Keratinocyte (primary cell): ENCODE measurements around the gene SUMO4. TPM values are rescaled to one million over a fixed set of nuclear protein-coding genes. Genes with fewer than 3 reads are reported as not detected.

Experiments
- DNase-seq: peaks from one replicate; pipeline ENCODE4 v3.0.0-alpha.2; 2011; ENCODE audit warnings: low read depth, missing footprints, low spot score
- FAIRE-seq: peaks from 2 replicates; lab custom pipeline; 2011; peaks lifted over from hg19 to GRCh38; lab: Jason Lieb, UNC
- H2AFZ ChIP-seq: 2 replicates; pipeline ENCODE4 v1.6.0; 2012; ENCODE audit warnings: low read length, control low read depth, inconsistent platforms; ENCODE audit not compliant: control insufficient read depth
- H3K27ac ChIP-seq: 2 replicates; pipeline ENCODE4 v1.5.1; 2011; ENCODE audit warnings: low read length; ENCODE audit not compliant: control insufficient read depth, insufficient read depth
- H3K27me3 ChIP-seq: 3 replicates; pipeline ENCODE4 v1.6.0; 2011; ENCODE audit warnings: low read length; ENCODE audit not compliant: control insufficient read depth, insufficient read depth; ENCODE audit errors: extremely low read depth
- H3K36me3 ChIP-seq, 2 experiments: 2 replicates in 1 of 2; 3 replicates in 1 of 2; pipeline ENCODE4 v1.5.1; 2011; ENCODE audit warnings: low read length in 2 of 2, mild to moderate bottlenecking in 1 of 2; ENCODE audit not compliant: control insufficient read depth in 2 of 2, insufficient read depth in 2 of 2; ENCODE audit errors: extremely low read depth in 1 of 2
- H3K4me1 ChIP-seq: 3 replicates; pipeline ENCODE4 v1.5.1; 2011; ENCODE audit warnings: low read length; ENCODE audit not compliant: control insufficient read depth, insufficient read depth; ENCODE audit errors: extremely low read depth
- H3K4me2 ChIP-seq: 3 replicates; pipeline ENCODE4 v1.6.0; 2011; ENCODE audit warnings: low read depth, low read length; ENCODE audit not compliant: control insufficient read depth, insufficient read depth; ENCODE audit errors: extremely low read depth
- H3K4me3 ChIP-seq, 3 experiments: fragments of 200-600 bp in 1 of 3; sonication (generic) in 1 of 3; 2 replicates in 2 of 3; 3 replicates in 1 of 3; pipeline ENCODE4 v1.5.1; 2011 to 2016; ENCODE audit warnings: low read length in 3 of 3, mild to moderate bottlenecking in 3 of 3, control low read depth in 2 of 3, inconsistent platforms in 1 of 3, low read depth in 1 of 3, mixed read lengths in 1 of 3, mixed run types in 1 of 3, moderate library complexity in 1 of 3; ENCODE audit not compliant: control insufficient read depth in 2 of 3, insufficient read depth in 2 of 3; ENCODE audit errors: extremely low read depth in 1 of 3
- H3K79me2 ChIP-seq: 2 replicates; pipeline ENCODE4 v1.6.0; 2012; ENCODE audit warnings: low read length; ENCODE audit not compliant: control insufficient read depth, insufficient read depth
- H3K9ac ChIP-seq: 3 replicates; pipeline ENCODE4 v1.6.0; 2011; ENCODE audit warnings: low read length; ENCODE audit not compliant: control insufficient read depth, insufficient read depth; ENCODE audit errors: extremely low read depth
- H3K9me1 ChIP-seq: 3 replicates; pipeline ENCODE4 v1.6.0; 2011; ENCODE audit warnings: low read length; ENCODE audit not compliant: control insufficient read depth, insufficient read depth; ENCODE audit errors: extremely low read depth
- H3K9me3 ChIP-seq: 2 replicates; pipeline ENCODE4 v1.5.1; 2012; ENCODE audit warnings: low read depth, low read length; ENCODE audit not compliant: control insufficient read depth
- H4K20me1 ChIP-seq: 3 replicates; pipeline ENCODE4 v1.6.0; 2011; ENCODE audit warnings: low read length; ENCODE audit not compliant: control insufficient read depth, insufficient read depth; ENCODE audit errors: extremely low read depth
- EZH2 ChIP-seq: IDR thresholded peaks from one replicate; pipeline ENCODE4 v1.6.1; 2012; ENCODE audit warnings: inconsistent platforms, mild to moderate bottlenecking, low read length, moderate library complexity
- dilution Hi-C: fragments of 300-500 bp; cut with MboI; formaldehyde crosslinking; loops from one replicate; pipeline ENCODE4 v1.7.0; 2020; ENCODE audit warnings: low sequenced_read_pairs; ENCODE audit not compliant: extremely low pct_ligation_motif_present
- polyA plus RNA-seq, 5 experiments: library from polyadenylated mRNA; depleted of rRNA in 3 of 5; stranded (reverse) in 3 of 5; stranded (forward) in 1 of 5; unstranded in 1 of 5; fragments of >200 nt; gene quantifications; 1 replicate in 1 of 5; 2 replicates in 3 of 5; 3 replicates in 1 of 5; pipeline versions ENCODE4 v1.2.1 to v1.2.3, GENCODE V29; 2011 to 2012; ENCODE audit warnings: missing spikeins in 2 of 5, low read depth in 1 of 5, low replicate concordance in 1 of 5
- TF ChIP-seq, protein P1 (sequence below), 3 experiments: IDR thresholded peaks in 1 of 3; conservative IDR thresholded peaks in 1 of 3; optimal IDR thresholded peaks in 1 of 3; 2 replicates in 2 of 3; 3 replicates in 1 of 3; pipeline versions ENCODE3 to v1.5.1; 2011; ENCODE audit warnings: low read length in 3 of 3, mild to moderate bottlenecking in 3 of 3, moderate library complexity in 2 of 3, control low read depth in 1 of 3, inconsistent platforms in 1 of 3; ENCODE audit not compliant: insufficient read depth in 2 of 3; ENCODE audit errors: extremely low read depth in 1 of 3

SUMO4 gene
- polyA plus RNA-seq, 1 donor (not counting 4 experiments of a cell fraction or from before 2014, with no cell fraction given) = 0.09 TPM

DNA sequence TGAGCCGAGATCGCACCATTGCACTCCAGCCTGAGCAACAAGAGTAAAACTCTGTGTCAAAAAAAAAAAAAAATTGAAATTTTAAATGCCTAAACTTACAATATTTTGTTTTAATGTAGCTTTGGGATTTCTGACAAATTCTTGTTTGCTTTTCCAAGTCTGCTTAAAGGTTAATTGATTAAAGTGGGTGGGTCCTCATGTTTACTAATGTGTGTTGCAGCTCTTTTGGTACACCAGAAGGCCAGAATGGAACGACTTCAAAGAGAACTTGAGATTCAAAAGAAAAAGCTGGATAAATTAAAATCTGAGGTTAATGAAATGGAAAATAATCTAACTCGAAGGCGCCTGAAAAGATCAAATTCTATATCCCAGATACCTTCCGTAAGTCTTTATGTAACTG is 2.7 kb upstream of the SUMO4 start:
- DNase-seq (no peak), FAIRE-seq (no peak)
- dilution Hi-C loops = no loop called here
- Histone ChIP-seq H3K4me1 (no peaks in the 10 kb centered on the region), H3K27ac (no peak overlapping the region), H3K9ac (no peak overlapping the region), H3K9me3 (no peaks in the 10 kb centered on the region), H3K4me3 (no peak overlapping the region), H4K20me1 (no peaks in the 10 kb centered on the region), H2AFZ (no peak overlapping the region), H3K9me1 (no peaks in the 10 kb centered on the region), H3K36me3 (peaks cover 5 to 6% of the 10 kb centered on the region in 2 experiments), H3K4me2 (no peak overlapping the region), H3K79me2 (peaks cover 18% of the 10 kb centered on the region), H3K27me3 (no peaks in the 10 kb centered on the region)
- TF ChIP-seq, protein P1, sequence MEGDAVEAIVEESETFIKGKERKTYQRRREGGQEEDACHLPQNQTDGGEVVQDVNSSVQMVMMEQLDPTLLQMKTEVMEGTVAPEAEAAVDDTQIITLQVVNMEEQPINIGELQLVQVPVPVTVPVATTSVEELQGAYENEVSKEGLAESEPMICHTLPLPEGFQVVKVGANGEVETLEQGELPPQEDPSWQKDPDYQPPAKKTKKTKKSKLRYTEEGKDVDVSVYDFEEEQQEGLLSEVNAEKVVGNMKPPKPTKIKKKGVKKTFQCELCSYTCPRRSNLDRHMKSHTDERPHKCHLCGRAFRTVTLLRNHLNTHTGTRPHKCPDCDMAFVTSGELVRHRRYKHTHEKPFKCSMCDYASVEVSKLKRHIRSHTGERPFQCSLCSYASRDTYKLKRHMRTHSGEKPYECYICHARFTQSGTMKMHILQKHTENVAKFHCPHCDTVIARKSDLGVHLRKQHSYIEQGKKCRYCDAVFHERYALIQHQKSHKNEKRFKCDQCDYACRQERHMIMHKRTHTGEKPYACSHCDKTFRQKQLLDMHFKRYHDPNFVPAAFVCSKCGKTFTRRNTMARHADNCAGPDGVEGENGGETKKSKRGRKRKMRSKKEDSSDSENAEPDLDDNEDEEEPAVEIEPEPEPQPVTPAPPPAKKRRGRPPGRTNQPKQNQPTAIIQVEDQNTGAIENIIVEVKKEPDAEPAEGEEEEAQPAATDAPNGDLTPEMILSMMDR (optimal IDR thresholded peaks at IDR 0.05 in 1 of 3, IDR thresholded peaks at IDR 0.05 in 1 of 3, conservative IDR thresholded peaks at IDR 0.05 in 1 of 3; ENCODE audit: extremely low read depth in 1 of 3, insufficient read depth in 2 of 3, low read length in 3 of 3) = no peak
- TF ChIP-seq EZH2 = no peak

DNA sequence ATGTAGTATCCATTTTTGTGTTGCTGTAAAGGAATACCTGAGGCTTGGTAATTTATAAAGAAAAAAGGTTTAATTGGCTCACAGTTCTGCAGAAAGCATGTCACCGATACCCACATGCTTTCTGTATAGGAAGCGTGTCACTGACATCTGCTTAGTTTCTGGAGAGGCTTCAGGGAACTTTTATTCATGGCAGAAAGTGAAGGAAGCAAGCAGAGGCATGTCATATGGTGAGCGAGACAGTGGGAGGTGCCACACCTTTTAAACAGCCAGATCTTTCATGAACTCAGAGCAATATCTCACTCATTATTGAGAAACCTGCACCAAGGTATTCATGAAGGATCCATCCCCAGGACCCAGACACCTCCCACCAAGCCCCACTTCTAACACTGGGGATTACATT is 3.5 kb downstream of the SUMO4 start:
- Histone ChIP-seq H3K36me3 (peaks cover 1 to 9% of the 10 kb centered on the region in 2 experiments), H3K9me3 (no peaks in the 10 kb centered on the region), H3K27me3 (no peaks in the 10 kb centered on the region), H3K4me2 (no peak overlapping the region), H3K9me1 (no peaks in the 10 kb centered on the region), H3K4me3 (no peak overlapping the region), H3K27ac (no peak overlapping the region), H4K20me1 (no peaks in the 10 kb centered on the region), H3K9ac (no peak overlapping the region), H3K4me1 (peaks cover 9% of the 10 kb centered on the region), H2AFZ (no peak overlapping the region), H3K79me2 (no peaks in the 10 kb centered on the region)
- DNase-seq (peak; percentile 4), FAIRE-seq (peak; percentile 49)
- dilution Hi-C loops = loop anchor here (25.0 kb wide), 1 partner anchor 316 kb away; no protein-coding TSS in a partner anchor
- no peak for TF ChIP-seq EZH2
- TF ChIP-seq, protein P1 (optimal IDR thresholded peaks at IDR 0.05 in 1 of 3, IDR thresholded peaks at IDR 0.05 in 1 of 3, conservative IDR thresholded peaks at IDR 0.05 in 1 of 3; ENCODE audit: extremely low read depth in 1 of 3, insufficient read depth in 2 of 3, low read length in 3 of 3) = no peak
